HL-60 (cell line): Measurements from ENCODE around the gene KLRC4.
"Not testable (repeated sequence)": the region's sequence is repeated elsewhere in the genome, so short reads cannot be mapped to it uniquely, and the experiment has no call there.

Experiments used
- SPI1 ChIP-seq: IDR thresholded peaks from 2 replicates; pipeline ENCODE4 v1.6.1; 2012; ENCODE audit warnings: low read depth, mild to moderate bottlenecking, borderline replicate concordance
- TF ChIP-seq, protein P1 (sequence below): IDR thresholded peaks from one replicate; pipeline ENCODE4 v1.5.1; 2011; ENCODE audit warnings: low read length, control low read depth, inconsistent platforms; ENCODE audit not compliant: insufficient read depth
- TF ChIP-seq, protein P2 (sequence below): IDR thresholded peaks from 2 replicates; pipeline ENCODE4 v1.6.1; 2012; ENCODE audit warnings: low read depth; ENCODE audit not compliant: insufficient replicate concordance

DNA sequence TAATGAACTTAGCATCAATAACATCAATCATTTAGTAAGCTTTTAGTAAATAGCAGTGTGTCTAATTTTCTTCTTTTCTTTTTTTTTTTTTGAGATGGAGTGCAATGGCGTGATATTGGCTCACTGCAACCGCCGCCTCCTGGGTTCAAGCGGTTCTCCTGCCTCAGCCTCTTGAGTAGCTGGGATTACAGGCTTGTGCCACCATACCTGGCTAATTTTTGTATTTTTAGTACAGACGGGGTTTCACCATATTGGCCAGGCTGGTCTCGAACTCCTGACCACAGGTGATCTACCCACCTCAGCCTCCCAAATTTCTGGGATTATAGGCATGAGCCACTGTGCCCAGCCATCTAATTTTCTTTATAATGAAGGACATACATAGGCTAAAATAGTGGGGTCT, 22.1 kb downstream of the KLRC4 start:
- TF ChIP-seq, protein P1, sequence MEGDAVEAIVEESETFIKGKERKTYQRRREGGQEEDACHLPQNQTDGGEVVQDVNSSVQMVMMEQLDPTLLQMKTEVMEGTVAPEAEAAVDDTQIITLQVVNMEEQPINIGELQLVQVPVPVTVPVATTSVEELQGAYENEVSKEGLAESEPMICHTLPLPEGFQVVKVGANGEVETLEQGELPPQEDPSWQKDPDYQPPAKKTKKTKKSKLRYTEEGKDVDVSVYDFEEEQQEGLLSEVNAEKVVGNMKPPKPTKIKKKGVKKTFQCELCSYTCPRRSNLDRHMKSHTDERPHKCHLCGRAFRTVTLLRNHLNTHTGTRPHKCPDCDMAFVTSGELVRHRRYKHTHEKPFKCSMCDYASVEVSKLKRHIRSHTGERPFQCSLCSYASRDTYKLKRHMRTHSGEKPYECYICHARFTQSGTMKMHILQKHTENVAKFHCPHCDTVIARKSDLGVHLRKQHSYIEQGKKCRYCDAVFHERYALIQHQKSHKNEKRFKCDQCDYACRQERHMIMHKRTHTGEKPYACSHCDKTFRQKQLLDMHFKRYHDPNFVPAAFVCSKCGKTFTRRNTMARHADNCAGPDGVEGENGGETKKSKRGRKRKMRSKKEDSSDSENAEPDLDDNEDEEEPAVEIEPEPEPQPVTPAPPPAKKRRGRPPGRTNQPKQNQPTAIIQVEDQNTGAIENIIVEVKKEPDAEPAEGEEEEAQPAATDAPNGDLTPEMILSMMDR, result not testable (repeated sequence)
- TF ChIP-seq, protein P2, sequence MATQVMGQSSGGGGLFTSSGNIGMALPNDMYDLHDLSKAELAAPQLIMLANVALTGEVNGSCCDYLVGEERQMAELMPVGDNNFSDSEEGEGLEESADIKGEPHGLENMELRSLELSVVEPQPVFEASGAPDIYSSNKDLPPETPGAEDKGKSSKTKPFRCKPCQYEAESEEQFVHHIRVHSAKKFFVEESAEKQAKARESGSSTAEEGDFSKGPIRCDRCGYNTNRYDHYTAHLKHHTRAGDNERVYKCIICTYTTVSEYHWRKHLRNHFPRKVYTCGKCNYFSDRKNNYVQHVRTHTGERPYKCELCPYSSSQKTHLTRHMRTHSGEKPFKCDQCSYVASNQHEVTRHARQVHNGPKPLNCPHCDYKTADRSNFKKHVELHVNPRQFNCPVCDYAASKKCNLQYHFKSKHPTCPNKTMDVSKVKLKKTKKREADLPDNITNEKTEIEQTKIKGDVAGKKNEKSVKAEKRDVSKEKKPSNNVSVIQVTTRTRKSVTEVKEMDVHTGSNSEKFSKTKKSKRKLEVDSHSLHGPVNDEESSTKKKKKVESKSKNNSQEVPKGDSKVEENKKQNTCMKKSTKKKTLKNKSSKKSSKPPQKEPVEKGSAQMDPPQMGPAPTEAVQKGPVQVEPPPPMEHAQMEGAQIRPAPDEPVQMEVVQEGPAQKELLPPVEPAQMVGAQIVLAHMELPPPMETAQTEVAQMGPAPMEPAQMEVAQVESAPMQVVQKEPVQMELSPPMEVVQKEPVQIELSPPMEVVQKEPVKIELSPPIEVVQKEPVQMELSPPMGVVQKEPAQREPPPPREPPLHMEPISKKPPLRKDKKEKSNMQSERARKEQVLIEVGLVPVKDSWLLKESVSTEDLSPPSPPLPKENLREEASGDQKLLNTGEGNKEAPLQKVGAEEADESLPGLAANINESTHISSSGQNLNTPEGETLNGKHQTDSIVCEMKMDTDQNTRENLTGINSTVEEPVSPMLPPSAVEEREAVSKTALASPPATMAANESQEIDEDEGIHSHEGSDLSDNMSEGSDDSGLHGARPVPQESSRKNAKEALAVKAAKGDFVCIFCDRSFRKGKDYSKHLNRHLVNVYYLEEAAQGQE, result not testable (repeated sequence)
- TF ChIP-seq SPI1, result not testable (repeated sequence)
